Osteocyte (in vitro differentiated cells): Measurements from ENCODE around the gene DRD3. TPM values are rescaled to one million over a fixed set of nuclear protein-coding genes. Genes with fewer than 3 reads are reported as not detected.

ENCODE experiments used
- DNase-seq: peaks from one replicate; pipeline ENCODE4 v3.0.0; 2021; ENCODE audit warnings: mixed read lengths; ENCODE audit not compliant: unreplicated experiment; ENCODE audit errors: extremely low spot score
- H3K27ac Mint-ChIP-seq: one replicate; pipeline ENCODE4 v1.8.0; 2021; ENCODE audit warnings: mild to moderate bottlenecking, mixed read lengths; ENCODE audit not compliant: unreplicated experiment
- H3K27me3 Mint-ChIP-seq: one replicate; pipeline ENCODE4 v1.8.0; 2021; ENCODE audit warnings: mixed read lengths; ENCODE audit not compliant: unreplicated experiment
- H3K36me3 Mint-ChIP-seq: one replicate; pipeline ENCODE4 v1.8.0; 2021; ENCODE audit warnings: mixed read lengths; ENCODE audit not compliant: unreplicated experiment
- H3K4me1 Mint-ChIP-seq: one replicate; pipeline ENCODE4 v1.8.0; 2021; ENCODE audit warnings: mixed read lengths; ENCODE audit not compliant: unreplicated experiment
- H3K4me3 Mint-ChIP-seq: one replicate; pipeline ENCODE4 v1.8.0; 2021; ENCODE audit warnings: mild to moderate bottlenecking, moderate library complexity, mixed read lengths; ENCODE audit not compliant: unreplicated experiment
- H3K9me3 Mint-ChIP-seq: one replicate; pipeline ENCODE4 v1.8.0; 2021; ENCODE audit warnings: mixed read lengths; ENCODE audit not compliant: unreplicated experiment
- CTCF ChIP-seq: fragments of 200-600 bp; sonication (generic); IDR thresholded peaks from 2 replicates; pipeline ENCODE4 v1.5.0; 2021; ENCODE audit warnings: antibody characterized with exemption, mild to moderate bottlenecking, moderate library complexity
- total RNA-seq: library from RNA; stranded (reverse); gene quantifications from 2 replicates; pipeline ENCODE4 v1.2.1, GENCODE V29; 2021

Gene DRD3
- total RNA-seq, 1 donor from 2014 or later, result not detected

GRCh38 chr3:114143817-114144216 lies 35.0 kb downstream of the DRD3 start:
- no peak overlapping the region for H3K4me3 Mint-ChIP-seq
- no peak overlapping the region for H3K27ac Mint-ChIP-seq
- DNase-seq, result no peak
- H3K4me1 Mint-ChIP-seq, result no peaks in the 10 kb centered on the region
- TF ChIP-seq CTCF, result no peak
- no peaks in the 10 kb centered on the region for H3K9me3 Mint-ChIP-seq
- H3K27me3 Mint-ChIP-seq, result peaks cover 20% of the 10 kb centered on the region
- no peaks in the 10 kb centered on the region for H3K36me3 Mint-ChIP-seq

GRCh38 chr3:114139836-114140235 lies 39.0 kb downstream of the DRD3 start:
- no peaks in the 10 kb centered on the region for H3K4me1 Mint-ChIP-seq
- no peaks in the 10 kb centered on the region for H3K36me3 Mint-ChIP-seq
- DNase-seq, result no peak
- no peak for TF ChIP-seq CTCF
- peaks cover 6% of the 10 kb centered on the region for H3K9me3 Mint-ChIP-seq
- H3K27me3 Mint-ChIP-seq, result peaks cover 14% of the 10 kb centered on the region
- H3K27ac Mint-ChIP-seq, result no peak overlapping the region
- H3K4me3 Mint-ChIP-seq, result no peak overlapping the region

GRCh38 chr3:114133947-114134346 lies 44.9 kb downstream of the DRD3 start:
- peaks cover 14% of the 10 kb centered on the region for H3K27me3 Mint-ChIP-seq
- H3K36me3 Mint-ChIP-seq, result no peaks in the 10 kb centered on the region
- no peak overlapping the region for H3K27ac Mint-ChIP-seq
- H3K4me3 Mint-ChIP-seq, result no peak overlapping the region
- H3K4me1 Mint-ChIP-seq, result no peaks in the 10 kb centered on the region
- no peak for TF ChIP-seq CTCF
- peaks cover 6% of the 10 kb centered on the region for H3K9me3 Mint-ChIP-seq
- DNase-seq, result no peak

GRCh38 chr3:114132500-114132899 lies 46.4 kb downstream of the DRD3 start:
- no peak for TF ChIP-seq CTCF
- no peaks in the 10 kb centered on the region for H3K36me3 Mint-ChIP-seq
- H3K4me3 Mint-ChIP-seq, result no peak overlapping the region
- no peak for DNase-seq
- no peaks in the 10 kb centered on the region for H3K4me1 Mint-ChIP-seq
- H3K27ac Mint-ChIP-seq, result no peak overlapping the region
- H3K27me3 Mint-ChIP-seq, result peaks cover 10% of the 10 kb centered on the region
- peaks cover 6% of the 10 kb centered on the region for H3K9me3 Mint-ChIP-seq

- no peak for TF ChIP-seq CTCF
- no peaks in the 10 kb centered on the region for H3K9me3 Mint-ChIP-seq
- H3K27me3 Mint-ChIP-seq, result peaks cover 10% of the 10 kb centered on the region
- H3K4me1 Mint-ChIP-seq, result no peaks in the 10 kb centered on the region
- H3K4me3 Mint-ChIP-seq, result no peak overlapping the region
- H3K36me3 Mint-ChIP-seq, result no peaks in the 10 kb centered on the region
- H3K27ac Mint-ChIP-seq, result no peak overlapping the region
- DNase-seq, result no peak
Measured at GRCh38 chr3:114128826-114129225, 50.0 kb downstream of the DRD3 start.
